Activated CD4-positive, alpha-beta T cell treated with anti-CD3 and anti-CD28 coated beads, Interleukin-2, amount 50 U/mL, for 48 hours (primary cell): ENCODE measurements around the gene GIT1.

Experiments
- DNase-seq, 2 experiments: peaks; one replicate each; pipeline ENCODE4 v3.0.0-alpha.2; 2020

GIT1 gene

GRCh38 chr17:29593591-29594518, 4.4 kb upstream of the GIT1 start:
- peak in 1 of 2 experiments; percentile 38 for DNase-seq

- DNase-seq: peak; percentile 57 to 70
Measured at GRCh38 chr17:29592850-29593551, 3.6 kb upstream of the GIT1 start, which contains the start of gene ANKRD13B. Gene ANKRD13B (plus strand): TSS chr17:29593132. CDS start chr17:29593622, 490 bp downstream.

GRCh38 chr17:29591737-29592608, 2.5 kb upstream of the GIT1 start:
- peak; percentile 90 to 93 for DNase-seq

GRCh38 chr17:29591146-29591736, 1.8 kb upstream of the GIT1 start:
- DNase-seq: peak; percentile 56 to 62

GRCh38 chr17:29590411-29591145, 1.1 kb upstream of the GIT1 start:
- DNase-seq: no peak

- DNase-seq: peak; percentile 50 to 61
Measured at GRCh38 chr17:29588562-29589411, 661 bp downstream of the GIT1 start.

GRCh38 chr17:29588017-29588561, 1.4 kb downstream of the GIT1 start:
- no peak for DNase-seq

- no peak for DNase-seq
Measured at GRCh38 chr17:29587591-29587990, 1.9 kb downstream of the GIT1 start.

- DNase-seq: no peak
Measured at GRCh38 chr17:29586676-29587469, 2.6 kb downstream of the GIT1 start.

GRCh38 chr17:29585080-29585751, 4.2 kb downstream of the GIT1 start:
- DNase-seq: peak in 1 of 2 experiments; percentile 36

GRCh38 chr17:29584452-29585079, 4.9 kb downstream of the GIT1 start:
- DNase-seq: no peak

- DNase-seq: no peak
Measured at GRCh38 chr17:29583324-29584248, 5.9 kb downstream of the GIT1 start.

GRCh38 chr17:29582772-29583171, 6.7 kb downstream of the GIT1 start:
- DNase-seq: no peak

GRCh38 chr17:29582254-29582765, 7.1 kb downstream of the GIT1 start:
- DNase-seq: no peak

GRCh38 chr17:29581583-29582253, 7.7 kb downstream of the GIT1 start:
- DNase-seq: no peak
